ENCODE data around the gene SLC13A1.

DNA sequence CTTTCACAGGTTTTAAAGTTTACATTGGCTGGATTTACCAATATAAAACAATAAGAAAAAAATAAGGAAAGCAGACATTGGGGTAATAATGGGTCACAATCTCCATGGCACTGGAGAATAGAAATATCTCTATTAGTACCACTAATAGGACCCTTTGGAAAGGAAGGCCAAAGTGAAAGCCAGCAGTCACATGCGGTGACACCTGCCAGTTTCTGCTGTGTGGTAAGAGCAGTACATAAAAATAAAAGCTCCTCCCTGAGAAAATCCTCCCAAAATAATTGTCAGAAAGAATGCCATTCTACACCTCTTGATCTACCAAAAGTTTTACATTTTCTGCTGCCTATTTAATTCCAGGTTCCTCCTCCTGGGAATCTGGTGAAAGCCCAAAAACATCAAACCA lies 30.4 kb upstream of the SLC13A1 start:
- TF ChIP-seq, protein P1, sequence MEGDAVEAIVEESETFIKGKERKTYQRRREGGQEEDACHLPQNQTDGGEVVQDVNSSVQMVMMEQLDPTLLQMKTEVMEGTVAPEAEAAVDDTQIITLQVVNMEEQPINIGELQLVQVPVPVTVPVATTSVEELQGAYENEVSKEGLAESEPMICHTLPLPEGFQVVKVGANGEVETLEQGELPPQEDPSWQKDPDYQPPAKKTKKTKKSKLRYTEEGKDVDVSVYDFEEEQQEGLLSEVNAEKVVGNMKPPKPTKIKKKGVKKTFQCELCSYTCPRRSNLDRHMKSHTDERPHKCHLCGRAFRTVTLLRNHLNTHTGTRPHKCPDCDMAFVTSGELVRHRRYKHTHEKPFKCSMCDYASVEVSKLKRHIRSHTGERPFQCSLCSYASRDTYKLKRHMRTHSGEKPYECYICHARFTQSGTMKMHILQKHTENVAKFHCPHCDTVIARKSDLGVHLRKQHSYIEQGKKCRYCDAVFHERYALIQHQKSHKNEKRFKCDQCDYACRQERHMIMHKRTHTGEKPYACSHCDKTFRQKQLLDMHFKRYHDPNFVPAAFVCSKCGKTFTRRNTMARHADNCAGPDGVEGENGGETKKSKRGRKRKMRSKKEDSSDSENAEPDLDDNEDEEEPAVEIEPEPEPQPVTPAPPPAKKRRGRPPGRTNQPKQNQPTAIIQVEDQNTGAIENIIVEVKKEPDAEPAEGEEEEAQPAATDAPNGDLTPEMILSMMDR (IDR thresholded peaks at IDR 0.05) = no peak
- no peak for TF ChIP-seq EZH2 (IDR thresholded peaks at IDR 0.05)

All from neural progenitor cell (in vitro differentiated cells).